K562 (cell line): ENCODE data around the gene HADH. TPM values are rescaled to one million over a fixed set of nuclear protein-coding genes. Genes with fewer than 3 reads are reported as not detected.

ENCODE experiments used
- ATAC-seq: fragments of 200-7000 bp; cut with Tn5 transposase; 3 replicates; pipeline ENCODE4 v1.9.1; 2020; ENCODE audit warnings: moderate library complexity
- BruUV-seq: library from RNA; stranded (reverse); fragments of 400-500 nt; replicated peaks from 2 replicates; lab custom pipeline; 2021; lab: Mats Ljungman, UMichigan
- CTCF ChIA-PET: fragments of 300-600 bp; formaldehyde crosslinking; extraction: SDS; loops from one replicate; lab custom pipeline; 2021; ENCODE audit warnings: low intra/inter-chr PET ratio; lab: Yijun Ruan, JAX
- POLR2A ChIA-PET: fragments of 300-600, 350-650 bp; sonication (Branson Sonifier 250); formaldehyde crosslinking; extraction: SDS; loops from one replicate; lab custom pipeline; 2021; ENCODE audit warnings: antibody characterized with exemption, inconsistent platforms; lab: Yijun Ruan, JAX
- DNase-seq, 4 experiments: peaks; one replicate each; pipeline versions ENCODE4 v3.0.0 to v3.0.0-alpha.2; 2011 to 2018; ENCODE audit warnings: low spot score in 3 of 4, mixed read lengths in 3 of 4; ENCODE audit errors: extremely low read depth in 1 of 4
- FAIRE-seq: peaks from 2 replicates; lab custom pipeline; 2011; peaks lifted over from hg19 to GRCh38; lab: Jason Lieb, UNC
- H2AFZ ChIP-seq: 2 replicates; pipeline ENCODE4 v1.6.0; 2011; ENCODE audit warnings: low read depth, low read length, control low read depth, inconsistent platforms
- H3K27ac ChIP-seq: fragments of 200-600 bp; 3 replicates; pipeline ENCODE4 v1.8.0; 2011; ENCODE audit warnings: low read depth, mild to moderate bottlenecking, control low read depth, inconsistent platforms, low read length, moderate library complexity, mixed read lengths; ENCODE audit errors: extremely low read depth
- H3K27me3 ChIP-seq, 2 experiments: fragments of 300-600 bp in 1 of 2; 2 replicates in 1 of 2; 3 replicates in 1 of 2; pipeline versions ENCODE4 v1.6.0 to v1.8.0; 2011; ENCODE audit warnings: inconsistent platforms in 2 of 2, low read length in 2 of 2, mild to moderate bottlenecking in 1 of 2, mixed read lengths in 1 of 2, moderate library complexity in 1 of 2; ENCODE audit not compliant: control insufficient read depth in 2 of 2, insufficient read depth in 2 of 2
- H3K36me3 ChIP-seq: fragments of 300-600 bp; 3 replicates; pipeline ENCODE4 v1.8.0; 2011; ENCODE audit warnings: mild to moderate bottlenecking, low read length, inconsistent platforms; ENCODE audit not compliant: control insufficient read depth, insufficient read depth
- H3K4me1 ChIP-seq, 2 experiments: fragments of 200-600 bp in 1 of 2; replicated peaks in 1 of 2; 2 replicates in 1 of 2; 3 replicates in 1 of 2; pipeline versions ENCODE4 v1.5.1 to v1.8.0; 2011; ENCODE audit warnings: inconsistent platforms in 2 of 2, low read length in 2 of 2, mild to moderate bottlenecking in 1 of 2, mixed read lengths in 1 of 2, moderate library complexity in 1 of 2; ENCODE audit not compliant: control insufficient read depth in 2 of 2, insufficient read depth in 2 of 2
- H3K4me2 ChIP-seq: 2 replicates; pipeline ENCODE4 v1.6.1; 2011; ENCODE audit warnings: low read length, control low read depth, inconsistent platforms, mixed read lengths; ENCODE audit not compliant: insufficient read depth
- H3K4me3 ChIP-seq: fragments of 200-600 bp; sonication (generic), shearing (Covaris generic); 2 replicates; pipeline ENCODE4 v1.5.1; 2016; ENCODE audit warnings: control low read depth, inconsistent platforms
- H3K79me2 ChIP-seq: fragments of 200-600 bp; 3 replicates; pipeline ENCODE4 v1.8.0; 2011; ENCODE audit warnings: low read length, inconsistent platforms; ENCODE audit not compliant: control insufficient read depth, insufficient read depth
- H3K9ac ChIP-seq, 2 experiments: 2 replicates each; pipeline versions ENCODE4 v1.6.0 to v1.6.1; 2011; ENCODE audit warnings: low read depth in 2 of 2, low read length in 2 of 2, control low read depth in 1 of 2, inconsistent platforms in 1 of 2, mild to moderate bottlenecking in 1 of 2, mixed read lengths in 1 of 2; ENCODE audit not compliant: insufficient read depth in 1 of 2
- H3K9me1 ChIP-seq: one replicate; pipeline ENCODE4 v1.6.0; 2011; ENCODE audit warnings: inconsistent platforms, mild to moderate bottlenecking, low read length, moderate library complexity; ENCODE audit not compliant: control insufficient read depth, insufficient read depth
- H3K9me3 ChIP-seq: replicated peaks from 2 replicates; pipeline ENCODE4 v1.5.1; 2011; ENCODE audit warnings: low read depth, low read length, inconsistent platforms; ENCODE audit not compliant: control insufficient read depth, insufficient read depth
- H4K20me1 ChIP-seq: replicated peaks from 2 replicates; pipeline ENCODE4 v1.6.1; 2011; ENCODE audit warnings: low read length, inconsistent platforms, mixed read lengths; ENCODE audit not compliant: control insufficient read depth, insufficient read depth
- NCOA2 ChIP-seq, 2 experiments: fragments of 450-650 bp; IDR thresholded peaks; 2 replicates each; pipeline ENCODE4 v1.6.1; 2018; ENCODE audit warnings: mild to moderate bottlenecking in 2 of 2, moderate library complexity in 1 of 2; ENCODE audit not compliant: partially characterized antibody in 2 of 2
- NFIC ChIP-seq: fragments of 450-650 bp; IDR thresholded peaks from 2 replicates; pipeline ENCODE4 v1.6.1; 2017; ENCODE audit warnings: mild to moderate bottlenecking, inconsistent platforms
- SPI1 ChIP-seq: IDR thresholded peaks from 2 replicates; pipeline ENCODE4 v1.6.1; 2011; ENCODE audit warnings: low read depth, low read length, control low read depth, borderline replicate concordance
- ZBTB8A ChIP-seq: fragments of 450-650 bp; IDR thresholded peaks from 2 replicates; pipeline ENCODE4 v1.6.1; 2018; ENCODE audit warnings: mild to moderate bottlenecking, moderate library complexity; ENCODE audit not compliant: partially characterized antibody
- ZNF431 ChIP-seq: sonication (generic); formaldehyde crosslinking; IDR thresholded peaks from 2 replicates; pipeline ENCODE4 v1.8.0; 2022; ENCODE audit warnings: mild to moderate bottlenecking, missing genetic modification reagents
- WGBS: fragments of 100-300 bp; shearing (Covaris generic); methylation state at CpG from one replicate; pipeline ENCODE4 v1.1.6; 2016; ENCODE audit warnings: low coverage, mixed read lengths; ENCODE audit not compliant: insufficient coverage; ENCODE audit errors: missing lambda C conversion rate; 5-methylcytosine and 5-hydroxymethylcytosine counted together
- in situ Hi-C: fragments of 300-500 bp; cut with MboI; formaldehyde crosslinking; loops from 4 replicates; pipeline ENCODE4 v1.15.0; 2018; ENCODE audit warnings: inconsistent platforms, mixed read lengths
- intact Hi-C: fragments of 100-400 bp; cut with micrococcal nuclease; formaldehyde crosslinking; loops from 2 replicates; pipeline ENCODE4 v1.14.2; 2022
- polyA plus RNA-seq, 8 experiments: library from polyadenylated mRNA; depleted of rRNA in 4 of 8; stranded (reverse) in 5 of 8; unstranded in 3 of 8; fragments of >200 nt; fragmentation: Nextera tagmentation in 2 of 8; fragmentation: Illumina TruSeq in 1 of 8; extraction: Ambion mirVana in 2 of 8; extraction: Trizol in 1 of 8; gene quantifications; 2 replicates each; pipeline versions ENCODE4 v1.2.1 to v1.2.3, GENCODE V29; 2011 to 2014; ENCODE audit warnings: inconsistent platforms in 1 of 8, missing spikeins in 1 of 8
- total RNA-seq, 7 experiments: library from RNA; depleted of rRNA in 6 of 7; stranded (reverse); fragments of >200 nt in 6 of 7; fragmentation: Illumina TruSeq in 2 of 7; extraction: Trizol in 2 of 7; gene quantifications; 2 replicates each; pipeline versions ENCODE4 v1.2.1 to v1.2.3, GENCODE V29; 2011 to 2021; ENCODE audit warnings: low replicate concordance in 1 of 7
- TF ChIP-seq, protein P1 (sequence below), 2 experiments: fragments of 450-650 bp; IDR thresholded peaks; 2 replicates each; pipeline ENCODE4 v1.6.1; 2018; ENCODE audit warnings: mild to moderate bottlenecking in 2 of 2, low read depth in 1 of 2; ENCODE audit not compliant: partially characterized antibody in 2 of 2

HADH gene
- total and polyA plus RNA-seq, 9 of the 15 experiments (the other 6 are each of a cell fraction or from before 2014, with no cell fraction given), result 9.4 to 73.3 (median 32.8) TPM

- TF ChIP-seq NFIC, result peak; percentile 41
- TF ChIP-seq ZNF431 (CRISPR knock-in tag), result no peak
- TF ChIP-seq NCOA2 (IDR thresholded peaks at IDR 0.05; ENCODE audit: partially characterized antibody in 2 of 2), result peak in 1 of 2 experiments; percentile 9
- TF ChIP-seq ZBTB8A, result no peak
Observed at GRCh38 chr4:107991945-107992630, 2.4 kb downstream of the HADH start (continued).

DNA sequence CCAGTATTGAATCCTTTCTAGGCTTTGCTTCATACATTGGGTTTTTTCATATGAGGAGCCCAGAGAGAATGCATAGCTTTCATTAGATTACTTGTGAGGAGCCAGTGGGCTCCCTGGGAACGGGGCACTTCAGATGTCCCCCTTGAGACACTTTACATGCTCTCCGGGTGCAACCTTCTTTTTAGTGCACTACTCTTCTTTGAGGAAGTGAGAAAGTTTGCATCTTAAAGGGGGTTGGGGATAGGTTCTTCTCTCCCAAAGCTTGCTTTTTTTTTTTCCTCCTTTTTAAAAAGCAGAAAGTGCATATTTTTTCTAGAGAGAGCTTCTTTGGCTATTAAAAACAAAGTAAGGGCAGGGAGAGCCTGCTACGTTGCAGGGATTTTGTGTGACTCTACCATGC is 4.3 kb downstream of the HADH start:
- POLR2A ChIA-PET, result interaction anchor here (1.1 kb wide), 1 partner anchor 20 kb away, joined by 3 read pairs; no protein-coding TSS in a partner anchor
- Histone ChIP-seq H3K9ac (no peak overlapping the region), H3K27ac (no peak overlapping the region), H3K4me2 (no peak overlapping the region), H3K27me3 (no peaks in the 10 kb centered on the region), H2AFZ (no peak overlapping the region), H3K9me1 (no peaks in the 10 kb centered on the region), H3K4me3 (no peak overlapping the region), H3K4me1 (peaks cover 12 to 40% of the 10 kb centered on the region in 2 experiments), H3K9me3 (no peaks in the 10 kb centered on the region), H3K79me2 (peaks cover 92% of the 10 kb centered on the region), H3K36me3 (peaks cover 23% of the 10 kb centered on the region; the same call in 2 of the 3 replicates), H4K20me1 (no peaks in the 10 kb centered on the region; the same call in 1 of the 2 replicates)
- ATAC-seq, result no peak
- intact Hi-C loops (no loop called here), in situ Hi-C loops (no loop called here)
- no TSS peak for BruUV-seq
- no peak for DNase-seq
- CTCF ChIA-PET, result no interaction called here
- no peak for FAIRE-seq
- 21% methylated on average over 3 of the region's 3 CpGs for WGBS
- TF ChIP-seq SPI1, result peak; percentile 43; the same call in 1 of the 2 replicates
- TF ChIP-seq, protein P1, sequence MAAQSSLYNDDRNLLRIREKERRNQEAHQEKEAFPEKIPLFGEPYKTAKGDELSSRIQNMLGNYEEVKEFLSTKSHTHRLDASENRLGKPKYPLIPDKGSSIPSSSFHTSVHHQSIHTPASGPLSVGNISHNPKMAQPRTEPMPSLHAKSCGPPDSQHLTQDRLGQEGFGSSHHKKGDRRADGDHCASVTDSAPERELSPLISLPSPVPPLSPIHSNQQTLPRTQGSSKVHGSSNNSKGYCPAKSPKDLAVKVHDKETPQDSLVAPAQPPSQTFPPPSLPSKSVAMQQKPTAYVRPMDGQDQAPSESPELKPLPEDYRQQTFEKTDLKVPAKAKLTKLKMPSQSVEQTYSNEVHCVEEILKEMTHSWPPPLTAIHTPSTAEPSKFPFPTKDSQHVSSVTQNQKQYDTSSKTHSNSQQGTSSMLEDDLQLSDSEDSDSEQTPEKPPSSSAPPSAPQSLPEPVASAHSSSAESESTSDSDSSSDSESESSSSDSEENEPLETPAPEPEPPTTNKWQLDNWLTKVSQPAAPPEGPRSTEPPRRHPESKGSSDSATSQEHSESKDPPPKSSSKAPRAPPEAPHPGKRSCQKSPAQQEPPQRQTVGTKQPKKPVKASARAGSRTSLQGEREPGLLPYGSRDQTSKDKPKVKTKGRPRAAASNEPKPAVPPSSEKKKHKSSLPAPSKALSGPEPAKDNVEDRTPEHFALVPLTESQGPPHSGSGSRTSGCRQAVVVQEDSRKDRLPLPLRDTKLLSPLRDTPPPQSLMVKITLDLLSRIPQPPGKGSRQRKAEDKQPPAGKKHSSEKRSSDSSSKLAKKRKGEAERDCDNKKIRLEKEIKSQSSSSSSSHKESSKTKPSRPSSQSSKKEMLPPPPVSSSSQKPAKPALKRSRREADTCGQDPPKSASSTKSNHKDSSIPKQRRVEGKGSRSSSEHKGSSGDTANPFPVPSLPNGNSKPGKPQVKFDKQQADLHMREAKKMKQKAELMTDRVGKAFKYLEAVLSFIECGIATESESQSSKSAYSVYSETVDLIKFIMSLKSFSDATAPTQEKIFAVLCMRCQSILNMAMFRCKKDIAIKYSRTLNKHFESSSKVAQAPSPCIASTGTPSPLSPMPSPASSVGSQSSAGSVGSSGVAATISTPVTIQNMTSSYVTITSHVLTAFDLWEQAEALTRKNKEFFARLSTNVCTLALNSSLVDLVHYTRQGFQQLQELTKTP (IDR thresholded peaks at IDR 0.05; ENCODE audit: low read depth in 1 of 2, partially characterized antibody in 2 of 2), result no peak
